ENCODE results near the gene CMTM5.

DNA sequence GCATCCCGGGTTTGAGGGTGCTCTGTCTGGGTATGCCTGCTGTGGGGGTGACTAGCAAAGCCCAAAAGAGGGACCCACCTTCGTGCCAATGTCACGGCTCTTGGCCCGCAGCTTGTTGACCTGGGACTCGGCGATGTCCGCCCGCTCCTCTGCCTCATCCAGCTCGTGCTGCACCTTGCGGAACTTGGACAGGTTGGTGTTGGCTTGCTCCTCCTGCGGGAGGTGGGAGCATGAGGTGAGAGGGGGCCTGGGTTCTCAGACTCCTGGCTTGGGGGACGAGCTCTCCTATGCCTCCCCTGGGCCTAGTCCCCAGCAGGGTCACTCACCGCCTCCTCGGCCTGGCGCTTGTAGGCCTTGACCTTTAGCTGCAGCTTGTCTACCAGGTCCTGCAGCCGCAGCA, 36.8 kb downstream of the CMTM5 start:
- TF ChIP-seq, protein P1, sequence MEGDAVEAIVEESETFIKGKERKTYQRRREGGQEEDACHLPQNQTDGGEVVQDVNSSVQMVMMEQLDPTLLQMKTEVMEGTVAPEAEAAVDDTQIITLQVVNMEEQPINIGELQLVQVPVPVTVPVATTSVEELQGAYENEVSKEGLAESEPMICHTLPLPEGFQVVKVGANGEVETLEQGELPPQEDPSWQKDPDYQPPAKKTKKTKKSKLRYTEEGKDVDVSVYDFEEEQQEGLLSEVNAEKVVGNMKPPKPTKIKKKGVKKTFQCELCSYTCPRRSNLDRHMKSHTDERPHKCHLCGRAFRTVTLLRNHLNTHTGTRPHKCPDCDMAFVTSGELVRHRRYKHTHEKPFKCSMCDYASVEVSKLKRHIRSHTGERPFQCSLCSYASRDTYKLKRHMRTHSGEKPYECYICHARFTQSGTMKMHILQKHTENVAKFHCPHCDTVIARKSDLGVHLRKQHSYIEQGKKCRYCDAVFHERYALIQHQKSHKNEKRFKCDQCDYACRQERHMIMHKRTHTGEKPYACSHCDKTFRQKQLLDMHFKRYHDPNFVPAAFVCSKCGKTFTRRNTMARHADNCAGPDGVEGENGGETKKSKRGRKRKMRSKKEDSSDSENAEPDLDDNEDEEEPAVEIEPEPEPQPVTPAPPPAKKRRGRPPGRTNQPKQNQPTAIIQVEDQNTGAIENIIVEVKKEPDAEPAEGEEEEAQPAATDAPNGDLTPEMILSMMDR (conservative IDR thresholded peaks at IDR 0.05; ENCODE audit: low read length): no peak
- TF ChIP-seq EZH2phosphoT487 (IDR thresholded peaks at IDR 0.05; ENCODE audit: borderline replicate concordance): no peak

Measured in Loucy (cell line).